HepG2 (cell line): ENCODE results near the gene CLDND2. TPM values are rescaled to one million over a fixed set of nuclear protein-coding genes. Genes with fewer than 3 reads are reported as not detected.

Experiments used
- ATAC-seq: fragments of 200-7000 bp; cut with Tn5 transposase; 3 replicates; pipeline ENCODE4 v1.9.1; 2020; ENCODE audit warnings: mild to moderate bottlenecking, moderate library complexity
- BruUV-seq: library from RNA; stranded (reverse); fragments of 400-500 nt; replicated peaks from 2 replicates; lab custom pipeline; 2021; lab: Mats Ljungman, UMichigan
- CTCF ChIA-PET: fragments of 300-600 bp; formaldehyde crosslinking; extraction: SDS; loops from one replicate; lab custom pipeline; 2021; ENCODE audit warnings: low total read pairs, inconsistent platforms, low intra/inter-chr PET ratio; lab: Yijun Ruan, JAX
- POLR2A ChIA-PET: fragments of 350-600 bp; sonication (Branson Sonifier 250); formaldehyde crosslinking; loops from one replicate; lab custom pipeline; 2020; ENCODE audit warnings: antibody characterized with exemption, inconsistent platforms; lab: Yijun Ruan, JAX
- DNase-seq: peaks from one replicate; pipeline ENCODE4 v3.0.0-alpha.2; 2015; ENCODE audit warnings: low spot score
- FAIRE-seq: peaks from 3 replicates; lab custom pipeline; 2011; peaks lifted over from hg19 to GRCh38; lab: Jason Lieb, UNC
- H2AFZ ChIP-seq: one replicate; pipeline ENCODE4 v1.6.1; 2011; ENCODE audit warnings: low read length, inconsistent platforms
- H3K27ac ChIP-seq: fragments of 300-600 bp; 3 replicates; pipeline ENCODE4 v1.8.0; 2011; ENCODE audit warnings: mixed run types, mild to moderate bottlenecking, mixed read lengths, low read length, inconsistent platforms; ENCODE audit not compliant: insufficient read depth; ENCODE audit errors: extremely low read length
- H3K27me3 ChIP-seq, 2 experiments: fragments of 200-600 bp in 1 of 2; 2 replicates in 1 of 2; 3 replicates in 1 of 2; pipeline versions ENCODE4 v1.6.0 to v1.8.0; 2011; ENCODE audit warnings: low read length in 2 of 2, mild to moderate bottlenecking in 2 of 2, moderate library complexity in 2 of 2, inconsistent platforms in 1 of 2; ENCODE audit not compliant: insufficient read depth in 2 of 2, control insufficient read depth in 1 of 2
- H3K36me3 ChIP-seq, 2 experiments: fragments of 200-600 bp in 1 of 2; replicated peaks in 1 of 2; 2 replicates in 1 of 2; 3 replicates in 1 of 2; pipeline versions ENCODE4 v1.5.1 to v1.8.0; 2011; ENCODE audit warnings: low read length in 2 of 2, inconsistent platforms in 1 of 2; ENCODE audit not compliant: insufficient read depth in 2 of 2, control insufficient read depth in 1 of 2
- H3K4me1 ChIP-seq: 2 replicates; pipeline ENCODE4 v1.5.1; 2012; ENCODE audit warnings: low read length, inconsistent platforms; ENCODE audit not compliant: insufficient read depth
- H3K4me2 ChIP-seq: 2 replicates; pipeline ENCODE4 v1.6.0; 2011; ENCODE audit warnings: low read depth, low read length, inconsistent platforms
- H3K4me3 ChIP-seq, 3 experiments: fragments of 200-600 bp in 1 of 3; sonication (generic), shearing (Covaris generic) in 1 of 3; replicated peaks in 1 of 3; 2 replicates each; pipeline ENCODE4 v1.5.1; 2011 to 2016; ENCODE audit warnings: low read length in 3 of 3, inconsistent platforms in 2 of 3, low read depth in 2 of 3, mild to moderate bottlenecking in 2 of 3, control low read depth in 1 of 3, mixed read lengths in 1 of 3; ENCODE audit not compliant: insufficient read depth in 1 of 3
- H3K79me2 ChIP-seq: one replicate; pipeline ENCODE4 v1.6.1; 2011; ENCODE audit warnings: low read length, inconsistent platforms; ENCODE audit not compliant: insufficient read depth
- H3K9ac ChIP-seq: 2 replicates; pipeline ENCODE4 v1.6.0; 2011; ENCODE audit warnings: mild to moderate bottlenecking, low read depth, low read length, inconsistent platforms; ENCODE audit not compliant: insufficient read depth
- H3K9me3 ChIP-seq: 2 replicates; pipeline ENCODE4 v1.5.1; 2012; ENCODE audit warnings: mild to moderate bottlenecking, low read length
- H4K20me1 ChIP-seq: 2 replicates; pipeline ENCODE4 v1.6.0; 2011; ENCODE audit warnings: inconsistent platforms, mild to moderate bottlenecking, low read length, moderate library complexity; ENCODE audit not compliant: insufficient read depth
- AGO2 ChIP-seq: fragments of 200-400 bp; formaldehyde crosslinking; optimal IDR thresholded peaks from 2 replicates; pipeline ENCODE3; 2017; ENCODE audit warnings: mild to moderate bottlenecking, low read depth, low read length, moderate library complexity
- GATAD1 ChIP-seq: IDR thresholded peaks from 2 replicates; pipeline ENCODE4 v1.6.1; 2016; ENCODE audit warnings: missing genetic modification reagents, missing compliant biosample characterization
- HIC2 ChIP-seq: sonication (generic); formaldehyde crosslinking; IDR thresholded peaks from 2 replicates; pipeline ENCODE4 v1.9.0; 2022; ENCODE audit warnings: low read depth, missing genetic modification reagents
- HNRNPL ChIP-seq: fragments of 200-400 bp; formaldehyde crosslinking; IDR thresholded peaks from 2 replicates; pipeline ENCODE4 v1.6.1; 2017; ENCODE audit warnings: mild to moderate bottlenecking, low read depth, low read length
- MLLT10 ChIP-seq: sonication (generic); formaldehyde crosslinking; IDR thresholded peaks from 2 replicates; pipeline ENCODE4 v1.4.0; 2020; ENCODE audit warnings: missing genetic modification reagents
- MNT ChIP-seq: fragments of 450-650 bp; IDR thresholded peaks from 2 replicates; pipeline ENCODE4 v1.6.1; 2016
- POLR2A ChIP-seq, 2 experiments: IDR thresholded peaks; 2 replicates each; pipeline ENCODE4 v1.6.1; 2011; ENCODE audit warnings: low read depth in 2 of 2, low read length in 2 of 2, mild to moderate bottlenecking in 1 of 2, moderate library complexity in 1 of 2; ENCODE audit not compliant: insufficient read depth in 1 of 2
- POLR2G ChIP-seq: fragments of 200-400 bp; formaldehyde crosslinking; IDR thresholded peaks from 2 replicates; pipeline ENCODE4 v1.6.1; 2018; ENCODE audit warnings: mild to moderate bottlenecking, low read depth, low read length, moderate library complexity
- RBFOX2 ChIP-seq: fragments of 200-400 bp; formaldehyde crosslinking; IDR thresholded peaks from 2 replicates; pipeline ENCODE4 v1.6.1; 2017; ENCODE audit warnings: low read depth, mild to moderate bottlenecking, low read length
- RBM39 ChIP-seq: fragments of 200-400 bp; formaldehyde crosslinking; IDR thresholded peaks from one replicate; pipeline ENCODE4 v1.6.1; 2018; ENCODE audit warnings: antibody characterized with exemption, mild to moderate bottlenecking, low read depth, low read length; ENCODE audit not compliant: poor library complexity, severe bottlenecking
- ZBTB14 ChIP-seq: sonication (generic); formaldehyde crosslinking; IDR thresholded peaks from 2 replicates; pipeline ENCODE4 v1.4.0; 2020; ENCODE audit warnings: missing genetic modification reagents
- ZC3H13 ChIP-seq: sonication (generic); formaldehyde crosslinking; IDR thresholded peaks from 2 replicates; pipeline ENCODE4 v1.8.1; 2023; ENCODE audit warnings: mild to moderate bottlenecking, missing genetic modification reagents, moderate library complexity
- ZFP91 ChIP-seq: sonication (generic); formaldehyde crosslinking; IDR thresholded peaks from 2 replicates; pipeline ENCODE4 v1.9.0; 2022; ENCODE audit warnings: missing genetic modification reagents, mild to moderate bottlenecking, borderline replicate concordance
- ZNF18 ChIP-seq: sonication (generic); formaldehyde crosslinking; IDR thresholded peaks from 2 replicates; pipeline ENCODE4 v1.8.0; 2022; ENCODE audit warnings: mild to moderate bottlenecking, missing genetic modification reagents; ENCODE audit not compliant: insufficient replicate concordance
- WGBS: methylation state at CpG from one replicate; pipeline ENCODE4 v1.1.6; 2017; ENCODE audit warnings: low lambda C conversion rate; 5-methylcytosine and 5-hydroxymethylcytosine counted together
- in situ Hi-C: cut with HindIII; loops from 2 replicates; pipeline ENCODE4 v1.10.0; 2017; ENCODE audit warnings: low pct_unique_long_range_greater_than_20kb; ENCODE audit not compliant: extremely low pct_ligation_motif_present
- intact Hi-C: fragments of 100-400 bp; cut with micrococcal nuclease; formaldehyde crosslinking; loops from one replicate; pipeline ENCODE4 v1.10.0; 2022; ENCODE audit not compliant: unreplicated experiment
- polyA plus RNA-seq, 8 experiments: library from polyadenylated mRNA; depleted of rRNA in 3 of 8; stranded (reverse) in 7 of 8; unstranded in 1 of 8; fragments of >200 nt; fragmentation: Illumina TruSeq in 4 of 8; extraction: Trizol in 4 of 8; gene quantifications; 2 replicates each; pipeline versions ENCODE4 v1.2.1 to v1.2.3, GENCODE V29; 2011 to 2016; ENCODE audit warnings: low read depth in 4 of 8, missing spikeins in 1 of 8, mixed read lengths in 1 of 8; ENCODE audit not compliant: insufficient read depth in 1 of 8
- total RNA-seq, 5 experiments: library from RNA; depleted of rRNA; stranded (reverse); fragments of >200 nt; fragmentation: Illumina TruSeq; extraction: Trizol; gene quantifications; 2 replicates each; pipeline ENCODE4 v1.2.3, GENCODE V29; 2016; ENCODE audit warnings: low read depth in 1 of 5

CLDND2 gene
- total and polyA plus RNA-seq, 2 of the 13 experiments (the other 11 are each of a cell fraction or from before 2014, with no cell fraction given), result 0.84 to 1.8 TPM

GRCh38 chr19:51346742-51347141 lies 22.1 kb downstream of the CLDND2 start (continued):
- TF ChIP-seq HIC2 (CRISPR knock-in tag) (peak; percentile 73; the same call in 1 of the 2 replicates), GATAD1 (CRISPR knock-in tag) (no peak), ZFP91 (peak; percentile 42), RBM39 (peak; percentile 51)

GRCh38 chr19:51345076-51345620 lies 23.7 kb downstream of the CLDND2 start:
- POLR2A ChIA-PET, result interaction anchor here (3.7 to 6.9 kb wide), 3 partner anchors 9 to 23 kb away, joined by 32 to 211 read pairs (median 91); partner anchors contain the start of gene ETFB
- H4K20me1 ChIP-seq, result peaks cover 32% of the 10 kb centered on the region
- peaks cover 23% of the 10 kb centered on the region for H3K79me2 ChIP-seq
- no peak overlapping the region for H2AFZ ChIP-seq
- H3K9me3 ChIP-seq, result no peaks in the 10 kb centered on the region
- in situ Hi-C loops, result no loop called here
- H3K4me3 ChIP-seq, result no peak overlapping the region
- peak overlapping the region; percentile 34 for H3K27ac ChIP-seq
- BruUV-seq, result no TSS peak
- H3K4me2 ChIP-seq, result no peak overlapping the region
- intact Hi-C loops, result no loop called here
- H3K9ac ChIP-seq, result no peak overlapping the region
- FAIRE-seq, result no peak
- DNase-seq, result no peak
- no peaks in the 10 kb centered on the region for H3K27me3 ChIP-seq
- ATAC-seq, result no peak
- CTCF ChIA-PET, result no interaction called here
- H3K4me1 ChIP-seq, result peaks cover 97% of the 10 kb centered on the region
- WGBS, result 100% methylated on average over 7 of the region's 9 CpGs
- H3K36me3 ChIP-seq, result peaks cover 13 to 48% of the 10 kb centered on the region in 2 experiments
- no peak for TF ChIP-seq ZBTB14 (CRISPR knock-in tag)
- peak; percentile 33; the same call in 1 of the 2 replicates for TF ChIP-seq POLR2G
- TF ChIP-seq RBFOX2, result 0 out of 2 replicates have a peak, but pooled peaks have one; percentile 59
- TF ChIP-seq MNT, result no peak
- no peak for TF ChIP-seq ZNF18
- TF ChIP-seq ZC3H13 (CRISPR knock-in tag), result 0 out of 2 replicates have a peak, but pooled peaks have one; percentile 9
- peak in 1 of 2 experiments; percentile 45; a peak in 2 of 4 replicates for TF ChIP-seq POLR2A (IDR thresholded peaks at IDR 0.05; ENCODE audit: insufficient read depth in 1 of 2, low read depth in 2 of 2, low read length in 2 of 2)
- peak; percentile 92 for TF ChIP-seq AGO2
- peak; percentile 52; the same call in 1 of the 2 replicates for TF ChIP-seq HNRNPL
- no peak for TF ChIP-seq MLLT10
